SK-N-SH (cell line): Measurements from ENCODE around the gene INAFM2. TPM values are rescaled to one million over a fixed set of nuclear protein-coding genes. Genes with fewer than 3 reads are reported as not detected.

Experiments
- CTCF ChIA-PET: fragments of 300-600, 350-600 bp; formaldehyde crosslinking; extraction: SDS; loops from one replicate; lab custom pipeline; 2021; lab: Yijun Ruan, JAX
- POLR2A ChIA-PET: fragments of 350-600 bp; sonication (Branson Sonifier 250); formaldehyde crosslinking; extraction: SDS; loops from one replicate; lab custom pipeline; 2020; ENCODE audit warnings: antibody characterized with exemption, inconsistent platforms; lab: Yijun Ruan, JAX
- DNase-seq: peaks from one replicate; pipeline ENCODE4 v3.0.0; 2012
- H2AFZ ChIP-seq: fragments of 200-600 bp; sonication (generic); 2 replicates; pipeline ENCODE4 v1.8.1; 2016; ENCODE audit warnings: antibody characterized with exemption, mild to moderate bottlenecking, low read depth
- H3F3A ChIP-seq: fragments of 200-600 bp; sonication (generic); replicated peaks from 2 replicates; pipeline ENCODE3; 2016; ENCODE audit warnings: antibody characterized with exemption, mild to moderate bottlenecking; ENCODE audit not compliant: insufficient read depth
- H3K27ac ChIP-seq, 2 experiments: fragments of 200-500 bp in 1 of 2; fragments of 200-600 bp in 1 of 2; sonication (Bioruptor generic) in 1 of 2; sonication (generic), shearing (Covaris generic) in 1 of 2; 2 replicates each; pipeline versions ENCODE4 v1.5.1 to v1.6.1; 2014 to 2016; ENCODE audit warnings: low read depth in 2 of 2, inconsistent platforms in 1 of 2, low read length in 1 of 2, mild to moderate bottlenecking in 1 of 2, mixed read lengths in 1 of 2
- H3K27me3 ChIP-seq: fragments of 200-600 bp; sonication (generic), shearing (Covaris generic); 2 replicates; pipeline ENCODE4 v1.6.1; 2016; ENCODE audit warnings: mixed run types; ENCODE audit not compliant: insufficient read depth
- H3K36me3 ChIP-seq, 2 experiments: fragments of 200-500 bp in 1 of 2; fragments of 200-600 bp in 1 of 2; sonication (Bioruptor generic) in 1 of 2; sonication (generic) in 1 of 2; replicated peaks in 1 of 2; 2 replicates each; pipeline versions ENCODE3 to v1.5.1; 2014 to 2016; ENCODE audit warnings: low read length in 1 of 2, mild to moderate bottlenecking in 1 of 2; ENCODE audit not compliant: insufficient read depth in 2 of 2, control insufficient read depth in 1 of 2
- H3K4me1 ChIP-seq, 2 experiments: fragments of 200-500 bp in 1 of 2; fragments of 200-600 bp in 1 of 2; sonication (Bioruptor generic) in 1 of 2; sonication (generic), shearing (Covaris generic) in 1 of 2; 2 replicates each; pipeline versions ENCODE4 v1.5.1 to v1.6.1; 2014 to 2016; ENCODE audit warnings: low read depth in 1 of 2, low read length in 1 of 2, mixed run types in 1 of 2; ENCODE audit not compliant: insufficient read depth in 2 of 2, control insufficient read depth in 1 of 2
- H3K4me2 ChIP-seq: fragments of 200-600 bp; sonication (generic), shearing (Covaris generic); 2 replicates; pipeline ENCODE4 v1.6.1; 2017; ENCODE audit warnings: mixed run types
- H3K4me3 ChIP-seq, 2 experiments: fragments of 200-500 bp in 1 of 2; fragments of 200-600 bp in 1 of 2; sonication (Bioruptor generic) in 1 of 2; sonication (generic), shearing (Covaris generic) in 1 of 2; 2 replicates each; pipeline versions ENCODE4 v1.5.1 to v1.8.1; 2014 to 2016; ENCODE audit warnings: low read depth in 2 of 2, inconsistent platforms in 1 of 2, low read length in 1 of 2, mild to moderate bottlenecking in 1 of 2, mixed read lengths in 1 of 2, moderate library complexity in 1 of 2
- H3K79me2 ChIP-seq: fragments of 200-600 bp; sonication (generic); 2 replicates; pipeline ENCODE4 v1.8.1; 2017; ENCODE audit warnings: mild to moderate bottlenecking; ENCODE audit not compliant: insufficient read depth
- H3K9ac ChIP-seq: fragments of 200-600 bp; sonication (generic); 2 replicates; pipeline ENCODE4 v1.6.1; 2017; ENCODE audit warnings: mixed run types
- H3K9me2 ChIP-seq: fragments of 200-600 bp; sonication (generic); 2 replicates; pipeline ENCODE4 v1.6.1; 2017; ENCODE audit warnings: mixed run types
- H3K9me3 ChIP-seq: fragments of 200-600 bp; sonication (generic); 2 replicates; pipeline ENCODE4 v1.6.1; 2017; ENCODE audit warnings: mixed run types, mild to moderate bottlenecking, moderate library complexity
- H4K20me1 ChIP-seq: fragments of 200-600 bp; sonication (generic); 2 replicates; pipeline ENCODE4 v1.6.1; 2017; ENCODE audit warnings: mild to moderate bottlenecking, mixed run types; ENCODE audit not compliant: insufficient read depth
- CTCF ChIP-seq: fragments of 200-600 bp; sonication (generic); IDR thresholded peaks from 2 replicates; pipeline ENCODE4 v1.6.1; 2017; ENCODE audit warnings: antibody characterized with exemption, mild to moderate bottlenecking, moderate library complexity
- EP300 ChIP-seq, 2 experiments: IDR thresholded peaks; 2 replicates each; pipeline versions ENCODE4 v1.4.0 to v1.6.1; 2012; ENCODE audit warnings: borderline replicate concordance in 1 of 2, low read depth in 1 of 2, low read length in 1 of 2
- EZH2phosphoT487 ChIP-seq: fragments of 200-600 bp; sonication (generic); IDR thresholded peaks from 2 replicates; pipeline ENCODE4 v1.6.1; 2017; ENCODE audit warnings: low read depth, mixed run types, mild to moderate bottlenecking, antibody characterized with exemption, moderate library complexity, borderline replicate concordance
- FOXJ3 ChIP-seq: sonication (generic); formaldehyde crosslinking; IDR thresholded peaks from 2 replicates; pipeline ENCODE4 v1.5.1; 2020; ENCODE audit warnings: mild to moderate bottlenecking, missing genetic modification reagents
- FOXM1 ChIP-seq: IDR thresholded peaks from 2 replicates; pipeline ENCODE4 v1.4.0; 2012; ENCODE audit warnings: low read depth, mild to moderate bottlenecking
- GABPA ChIP-seq: IDR thresholded peaks from 2 replicates; pipeline ENCODE4 v1.4.0; 2012; ENCODE audit warnings: low read depth, mild to moderate bottlenecking
- MAX ChIP-seq: IDR thresholded peaks from 2 replicates; pipeline ENCODE4 v1.4.0; 2012; ENCODE audit warnings: low read depth
- MXI1 ChIP-seq: IDR thresholded peaks from 2 replicates; pipeline ENCODE4 v1.6.1; 2012; ENCODE audit warnings: mild to moderate bottlenecking, low read depth, low read length, improper control_type of control experiment
- NFIC ChIP-seq: IDR thresholded peaks from 2 replicates; pipeline ENCODE4 v1.4.0; 2012; ENCODE audit warnings: borderline replicate concordance
- NRF1 ChIP-seq: IDR thresholded peaks from 2 replicates; pipeline ENCODE4 v1.6.1; 2012; ENCODE audit warnings: low read depth, mild to moderate bottlenecking, low read length
- RAD21 ChIP-seq: IDR thresholded peaks from 2 replicates; pipeline ENCODE4 v1.6.1; 2012; ENCODE audit warnings: mild to moderate bottlenecking, low read length
- RFX5 ChIP-seq: IDR thresholded peaks from 2 replicates; pipeline ENCODE4 v1.6.1; 2012; ENCODE audit warnings: mild to moderate bottlenecking, improper control_type of control experiment, low read length
- TAF1 ChIP-seq: IDR thresholded peaks from 2 replicates; pipeline ENCODE4 v1.6.1; 2012; ENCODE audit warnings: low read depth, mild to moderate bottlenecking, low read length, moderate library complexity, borderline replicate concordance
- TCF12 ChIP-seq: IDR thresholded peaks from 2 replicates; pipeline ENCODE4 v1.4.0; 2012
- TEAD4 ChIP-seq: IDR thresholded peaks from 2 replicates; pipeline ENCODE4 v1.4.0; 2012; ENCODE audit warnings: mild to moderate bottlenecking, borderline replicate concordance; ENCODE audit not compliant: insufficient read depth
- YY1 ChIP-seq: IDR thresholded peaks from 2 replicates; pipeline ENCODE4 v1.4.0; 2012; ENCODE audit warnings: low read depth, mild to moderate bottlenecking
- WGBS: methylation state at CpG from one replicate; pipeline ENCODE4 v1.1.6; 2017; ENCODE audit warnings: low lambda C conversion rate; 5-methylcytosine and 5-hydroxymethylcytosine counted together
- polyA plus RNA-seq, 3 experiments: library from polyadenylated mRNA; depleted of rRNA; stranded (reverse); fragments of >200 nt; gene quantifications; 2 replicates each; pipeline ENCODE4 v1.2.3, GENCODE V29; 2012
- TF ChIP-seq, protein P1 (sequence below): IDR thresholded peaks from 2 replicates; pipeline ENCODE4 v1.6.1; 2012; ENCODE audit warnings: mild to moderate bottlenecking, low read depth, low read length, moderate library complexity

Gene INAFM2
- polyA plus RNA-seq, 1 of the 3 experiments (the other 2 are of a cell fraction): 7.8 TPM

DNA sequence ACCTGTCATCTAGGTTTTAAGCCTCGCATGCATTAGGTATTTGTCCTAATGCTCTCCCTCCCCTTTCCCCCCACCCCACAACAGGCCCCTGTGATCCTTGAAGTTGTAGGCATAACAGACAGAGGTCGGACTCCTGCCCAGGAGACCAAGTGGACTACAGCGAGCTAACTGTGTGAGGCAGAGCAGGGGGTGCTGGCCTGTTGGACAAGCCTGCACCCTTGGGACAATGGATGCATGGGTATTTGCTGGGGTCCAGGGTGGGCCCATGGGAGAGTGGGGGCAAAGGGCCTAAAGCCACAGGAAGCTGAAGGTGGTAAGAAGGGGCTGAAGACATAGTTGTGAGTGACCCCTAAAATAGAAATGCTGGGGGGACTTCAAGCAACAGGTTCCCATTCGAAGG, 18.2 kb upstream of the INAFM2 start (continued):
- TF ChIP-seq, protein P1, sequence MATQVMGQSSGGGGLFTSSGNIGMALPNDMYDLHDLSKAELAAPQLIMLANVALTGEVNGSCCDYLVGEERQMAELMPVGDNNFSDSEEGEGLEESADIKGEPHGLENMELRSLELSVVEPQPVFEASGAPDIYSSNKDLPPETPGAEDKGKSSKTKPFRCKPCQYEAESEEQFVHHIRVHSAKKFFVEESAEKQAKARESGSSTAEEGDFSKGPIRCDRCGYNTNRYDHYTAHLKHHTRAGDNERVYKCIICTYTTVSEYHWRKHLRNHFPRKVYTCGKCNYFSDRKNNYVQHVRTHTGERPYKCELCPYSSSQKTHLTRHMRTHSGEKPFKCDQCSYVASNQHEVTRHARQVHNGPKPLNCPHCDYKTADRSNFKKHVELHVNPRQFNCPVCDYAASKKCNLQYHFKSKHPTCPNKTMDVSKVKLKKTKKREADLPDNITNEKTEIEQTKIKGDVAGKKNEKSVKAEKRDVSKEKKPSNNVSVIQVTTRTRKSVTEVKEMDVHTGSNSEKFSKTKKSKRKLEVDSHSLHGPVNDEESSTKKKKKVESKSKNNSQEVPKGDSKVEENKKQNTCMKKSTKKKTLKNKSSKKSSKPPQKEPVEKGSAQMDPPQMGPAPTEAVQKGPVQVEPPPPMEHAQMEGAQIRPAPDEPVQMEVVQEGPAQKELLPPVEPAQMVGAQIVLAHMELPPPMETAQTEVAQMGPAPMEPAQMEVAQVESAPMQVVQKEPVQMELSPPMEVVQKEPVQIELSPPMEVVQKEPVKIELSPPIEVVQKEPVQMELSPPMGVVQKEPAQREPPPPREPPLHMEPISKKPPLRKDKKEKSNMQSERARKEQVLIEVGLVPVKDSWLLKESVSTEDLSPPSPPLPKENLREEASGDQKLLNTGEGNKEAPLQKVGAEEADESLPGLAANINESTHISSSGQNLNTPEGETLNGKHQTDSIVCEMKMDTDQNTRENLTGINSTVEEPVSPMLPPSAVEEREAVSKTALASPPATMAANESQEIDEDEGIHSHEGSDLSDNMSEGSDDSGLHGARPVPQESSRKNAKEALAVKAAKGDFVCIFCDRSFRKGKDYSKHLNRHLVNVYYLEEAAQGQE: no peak
- TF ChIP-seq FOXJ3 (CRISPR knock-in tag) (no peak), EP300 (IDR thresholded peaks at IDR 0.05; ENCODE audit: borderline replicate concordance in 1 of 2, low read depth in 1 of 2, low read length in 1 of 2) (no peak), MXI1 (no peak), MAX (no peak), TEAD4 (no peak), NRF1 (no peak)

DNA sequence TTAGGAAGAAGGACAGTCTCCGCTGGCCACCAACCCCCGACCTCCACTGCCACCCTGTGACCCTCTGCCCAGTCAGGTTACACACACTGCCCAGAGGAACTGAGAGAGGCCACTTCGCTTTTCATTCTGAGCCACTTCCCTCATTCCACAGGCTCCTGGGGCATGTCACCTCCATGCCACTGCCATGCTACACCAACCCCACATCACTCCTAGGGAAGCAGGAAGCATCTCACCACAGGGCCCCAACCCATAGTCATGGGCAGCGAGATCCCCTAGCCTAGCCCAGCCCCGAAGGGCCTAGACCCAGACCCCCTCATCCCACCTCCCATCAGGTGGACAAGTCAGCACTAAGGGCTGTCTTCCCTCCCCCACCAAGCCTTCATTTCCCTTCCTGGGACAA, 17.1 kb upstream of the INAFM2 start:
- Histone ChIP-seq H3F3A (no peaks in the 10 kb centered on the region), H3K79me2 (no peaks in the 10 kb centered on the region), H3K36me3 (no peaks in the 10 kb centered on the region), H3K27ac (no peak overlapping the region), H3K27me3 (no peaks in the 10 kb centered on the region; the same call in 1 of the 2 replicates), H3K4me3 (no peak overlapping the region), H3K9me3 (no peaks in the 10 kb centered on the region), H3K9ac (no peak overlapping the region), H3K9me2 (no peaks in the 10 kb centered on the region), H3K4me1 (peaks cover 0 to 23% of the 10 kb centered on the region in 2 experiments; a peak in 1 of 4 replicates), H4K20me1 (no peaks in the 10 kb centered on the region), H3K4me2 (no peak overlapping the region), H2AFZ (no peak overlapping the region)
- ChIA-PET CTCF (interaction anchor here (1.1 to 70.6 kb wide), 7 partner anchors 8 to 261 kb away, joined by 4 to 2194 read pairs (median 65); partner anchors contain the start of genes ANKRD63, CCDC9B, DISP2 and INAFM2), POLR2A (no interaction called here)
- WGBS: 29% methylated on average over 1 of the region's 5 CpGs
- no peak for DNase-seq
- no peak for TF ChIP-seq MAX
- TF ChIP-seq CTCF: no peak
- no peak for TF ChIP-seq TCF12
- TF ChIP-seq GABPA: no peak
- no peak for TF ChIP-seq EZH2phosphoT487
- TF ChIP-seq, protein P1: no peak
- no peak for TF ChIP-seq RFX5
- TF ChIP-seq TEAD4: no peak
- no peak for TF ChIP-seq NFIC
- no peak for TF ChIP-seq FOXM1
- no peak for TF ChIP-seq RAD21
- TF ChIP-seq TAF1: no peak
- no peak for TF ChIP-seq YY1
